ENCODE results near the gene TMEM248. TPM values are rescaled to one million over a fixed set of nuclear protein-coding genes. Genes with fewer than 3 reads are reported as not detected.
A peak's percentile ranks its signal among the peaks of the same experiment; 100 is the strongest.

The TMEM248 gene
- total and polyA plus RNA-seq, 7 experiments from 2014 or later = 81.0 to 107 (median 95.5) TPM

- CTCF ChIA-PET = no interaction called here
These were observed 16.9 kb downstream of the TMEM248 start for GRCh38 chr7:66937940-66938339.

GRCh38 chr7:66939325-66939724, 18.3 kb downstream of the TMEM248 start:
- no peak for DNase-seq
- ChIA-PET CTCF (no interaction called here), POLR2A (no interaction called here)
- H3K36me3 Mint-ChIP-seq = peaks cover 0 to 40% (median 23%) of the 10 kb centered on the region in 5 donors
- H3K9me3 Mint-ChIP-seq = peaks cover 0 to 2% (median 0%) of the 10 kb centered on the region in 11 donors
- H3K27me3 Mint-ChIP-seq = no peaks in the 10 kb centered on the region
- Histone ChIP-seq H3K9me3 (ENCODE audit: control insufficient read depth in 2 of 3, low read length in 3 of 3) (no peaks in the 10 kb centered on the region), H3K4me3 (ENCODE audit: low read length) (no peak overlapping the region), H3K27ac (ENCODE audit: low read depth, low read length) (no peak overlapping the region), H3K27me3 (ENCODE audit: control insufficient read depth in 2 of 2, insufficient read depth in 2 of 2, low read length in 2 of 2) (no peaks in the 10 kb centered on the region), H3K4me1 (ENCODE audit: control insufficient read depth in 2 of 2, insufficient read depth in 2 of 2, low read length in 2 of 2) (peaks cover 4 to 6% of the 10 kb centered on the region in 2 donors), H3K36me3 (ENCODE audit: control insufficient read depth in 2 of 3, insufficient read depth in 3 of 3, low read length in 3 of 3) (peaks cover 7 to 39% (median 17%) of the 10 kb centered on the region in 3 experiments)
- peaks cover 27 to 62% (median 45%) of the 10 kb centered on the region in 7 donors for H3K4me1 Mint-ChIP-seq
- ATAC-seq = no peak
- H3K27ac Mint-ChIP-seq = peak overlapping the region in 3 of 9 donors; percentile 13 to 48 (median 34)
- no peak overlapping the region for H3K4me3 Mint-ChIP-seq
- intact Hi-C loops (cut with micrococcal nuclease) = no loop called here

More at GRCh38 chr7:66937940-66938339, 16.9 kb downstream of the TMEM248 start:
- Histone ChIP-seq H3K27ac (ENCODE audit: low read depth, low read length) (no peak overlapping the region), H3K4me1 (ENCODE audit: control insufficient read depth in 2 of 2, insufficient read depth in 2 of 2, low read length in 2 of 2) (peaks cover 4 to 12% of the 10 kb centered on the region in 2 donors), H3K9me3 (ENCODE audit: control insufficient read depth in 2 of 3, low read length in 3 of 3) (no peaks in the 10 kb centered on the region), H3K4me3 (ENCODE audit: low read length) (no peak overlapping the region), H3K27me3 (ENCODE audit: control insufficient read depth in 2 of 2, insufficient read depth in 2 of 2, low read length in 2 of 2) (no peaks in the 10 kb centered on the region), H3K36me3 (ENCODE audit: control insufficient read depth in 2 of 3, insufficient read depth in 3 of 3, low read length in 3 of 3) (peaks cover 7 to 28% (median 9%) of the 10 kb centered on the region in 3 experiments)
- POLR2A ChIA-PET = no interaction called here
- Mint-ChIP-seq H3K36me3 (peaks cover 0 to 38% (median 26%) of the 10 kb centered on the region in 5 donors), H3K27me3 (no peaks in the 10 kb centered on the region), H3K9me3 (peaks cover 0 to 2% (median 0%) of the 10 kb centered on the region in 11 donors), H3K4me3 (peak overlapping the region in 1 of 10 donors; percentile 29), H3K4me1 (peaks cover 36 to 76% (median 56%) of the 10 kb centered on the region in 7 donors), H3K27ac (peak overlapping the region in 7 of 9 donors; percentile 8 to 60 (median 41))
- no peak for ATAC-seq
- no peak for DNase-seq
- intact Hi-C loops (cut with micrococcal nuclease) = no loop called here

- POLR2A ChIA-PET = no interaction called here
- intact Hi-C loops (cut with micrococcal nuclease) = no loop called here
- no peak for DNase-seq
- H3K36me3 Mint-ChIP-seq = peaks cover 0 to 40% (median 19%) of the 10 kb centered on the region in 5 donors
- Histone ChIP-seq H3K27ac (ENCODE audit: low read depth, low read length) (no peak overlapping the region), H3K9me3 (ENCODE audit: control insufficient read depth in 2 of 3, low read length in 3 of 3) (no peaks in the 10 kb centered on the region), H3K4me3 (ENCODE audit: low read length) (no peak overlapping the region), H3K36me3 (ENCODE audit: control insufficient read depth in 2 of 3, insufficient read depth in 3 of 3, low read length in 3 of 3) (peaks cover 32 to 79% (median 35%) of the 10 kb centered on the region in 3 experiments), H3K4me1 (ENCODE audit: control insufficient read depth in 2 of 2, insufficient read depth in 2 of 2, low read length in 2 of 2) (no peaks in the 10 kb centered on the region), H3K27me3 (ENCODE audit: control insufficient read depth in 2 of 2, insufficient read depth in 2 of 2, low read length in 2 of 2) (no peaks in the 10 kb centered on the region)
- H3K27ac Mint-ChIP-seq = peak overlapping the region in 1 of 9 donors; percentile 20
- H3K9me3 Mint-ChIP-seq = no peaks in the 10 kb centered on the region
- no peak overlapping the region for H3K4me3 Mint-ChIP-seq
- no peak for ATAC-seq
- peaks cover 0 to 6% (median under 1%) of the 10 kb centered on the region in 7 donors for H3K4me1 Mint-ChIP-seq
- CTCF ChIA-PET = no interaction called here
- H3K27me3 Mint-ChIP-seq = no peaks in the 10 kb centered on the region
These were observed 25.5 kb downstream of the TMEM248 start for GRCh38 chr7:66946545-66946944.

- peak overlapping the region in 1 of 9 donors; percentile 48 for H3K27ac Mint-ChIP-seq
- ChIA-PET CTCF (no interaction called here), POLR2A (no interaction called here)
- H3K9me3 ChIP-seq (ENCODE audit: control insufficient read depth in 2 of 3, low read length in 3 of 3) = no peaks in the 10 kb centered on the region
- no peaks in the 10 kb centered on the region for H3K9me3 Mint-ChIP-seq
- no peaks in the 10 kb centered on the region for H3K27me3 ChIP-seq (ENCODE audit: control insufficient read depth in 2 of 2, insufficient read depth in 2 of 2, low read length in 2 of 2)
- peaks cover 0 to 42% (median 13%) of the 10 kb centered on the region in 5 donors for H3K36me3 Mint-ChIP-seq
- DNase-seq (no peak), ATAC-seq (no peak)
- H3K4me3 Mint-ChIP-seq = no peak overlapping the region
- H3K27me3 Mint-ChIP-seq = no peaks in the 10 kb centered on the region
- H3K4me1 ChIP-seq (ENCODE audit: control insufficient read depth in 2 of 2, insufficient read depth in 2 of 2, low read length in 2 of 2) = no peaks in the 10 kb centered on the region
- H3K4me1 Mint-ChIP-seq = no peaks in the 10 kb centered on the region
- peaks cover 26 to 84% (median 33%) of the 10 kb centered on the region in 3 experiments for H3K36me3 ChIP-seq (ENCODE audit: control insufficient read depth in 2 of 3, insufficient read depth in 3 of 3, low read length in 3 of 3)
- no peak overlapping the region for H3K4me3 ChIP-seq (ENCODE audit: low read length)
- H3K27ac ChIP-seq (ENCODE audit: low read depth, low read length) = no peak overlapping the region
- intact Hi-C loops (cut with micrococcal nuclease) = no loop called here
These were observed 27.6 kb downstream of the TMEM248 start for GRCh38 chr7:66948480-66949109.

- H3K4me3 Mint-ChIP-seq = no peak overlapping the region
- Histone ChIP-seq H3K27me3 (ENCODE audit: control insufficient read depth in 2 of 2, insufficient read depth in 2 of 2, low read length in 2 of 2) (no peaks in the 10 kb centered on the region), H3K4me1 (ENCODE audit: control insufficient read depth in 2 of 2, insufficient read depth in 2 of 2, low read length in 2 of 2) (no peaks in the 10 kb centered on the region), H3K9me3 (ENCODE audit: control insufficient read depth in 2 of 3, low read length in 3 of 3) (no peaks in the 10 kb centered on the region), H3K27ac (ENCODE audit: low read depth, low read length) (no peak overlapping the region), H3K4me3 (ENCODE audit: low read length) (no peak overlapping the region), H3K36me3 (ENCODE audit: control insufficient read depth in 2 of 3, insufficient read depth in 3 of 3, low read length in 3 of 3) (peaks cover 32 to 83% (median 33%) of the 10 kb centered on the region in 3 experiments)
- intact Hi-C loops (cut with micrococcal nuclease) = no loop called here
- ATAC-seq (no peak), DNase-seq (no peak)
- peak overlapping the region in 1 of 9 donors; percentile 32 for H3K27ac Mint-ChIP-seq
- no peaks in the 10 kb centered on the region for H3K4me1 Mint-ChIP-seq
- no peaks in the 10 kb centered on the region for H3K27me3 Mint-ChIP-seq
- H3K36me3 Mint-ChIP-seq = peaks cover 0 to 38% (median 10%) of the 10 kb centered on the region in 5 donors
- POLR2A ChIA-PET = no interaction called here
- CTCF ChIA-PET = no interaction called here
- H3K9me3 Mint-ChIP-seq = no peaks in the 10 kb centered on the region
These were observed 29.3 kb downstream of the TMEM248 start for GRCh38 chr7:66950311-66950710.

- intact Hi-C loops (cut with micrococcal nuclease) = no loop called here
- Histone ChIP-seq H3K27ac (ENCODE audit: low read depth, low read length) (no peak overlapping the region), H3K4me3 (ENCODE audit: low read length) (no peak overlapping the region), H3K27me3 (ENCODE audit: control insufficient read depth in 2 of 2, insufficient read depth in 2 of 2, low read length in 2 of 2) (no peaks in the 10 kb centered on the region), H3K4me1 (ENCODE audit: control insufficient read depth in 2 of 2, insufficient read depth in 2 of 2, low read length in 2 of 2) (no peaks in the 10 kb centered on the region), H3K9me3 (ENCODE audit: control insufficient read depth in 2 of 3, low read length in 3 of 3) (no peaks in the 10 kb centered on the region), H3K36me3 (ENCODE audit: control insufficient read depth in 2 of 3, insufficient read depth in 3 of 3, low read length in 3 of 3) (peaks cover 32 to 84% (median 33%) of the 10 kb centered on the region in 3 experiments)
- POLR2A ChIA-PET = no interaction called here
- CTCF ChIA-PET = no interaction called here
- ATAC-seq (no peak), DNase-seq (no peak)
- H3K9me3 Mint-ChIP-seq = no peaks in the 10 kb centered on the region
- no peaks in the 10 kb centered on the region for H3K27me3 Mint-ChIP-seq
- H3K27ac Mint-ChIP-seq = no peak overlapping the region
- H3K4me3 Mint-ChIP-seq = no peak overlapping the region
- peaks cover 0 to 40% (median 11%) of the 10 kb centered on the region in 5 donors for H3K36me3 Mint-ChIP-seq
- H3K4me1 Mint-ChIP-seq = no peaks in the 10 kb centered on the region
These were observed 29.7 kb downstream of the TMEM248 start for GRCh38 chr7:66950763-66951162.
